ENCODE measurements around the gene NTN1.

The NTN1 gene

DNA sequence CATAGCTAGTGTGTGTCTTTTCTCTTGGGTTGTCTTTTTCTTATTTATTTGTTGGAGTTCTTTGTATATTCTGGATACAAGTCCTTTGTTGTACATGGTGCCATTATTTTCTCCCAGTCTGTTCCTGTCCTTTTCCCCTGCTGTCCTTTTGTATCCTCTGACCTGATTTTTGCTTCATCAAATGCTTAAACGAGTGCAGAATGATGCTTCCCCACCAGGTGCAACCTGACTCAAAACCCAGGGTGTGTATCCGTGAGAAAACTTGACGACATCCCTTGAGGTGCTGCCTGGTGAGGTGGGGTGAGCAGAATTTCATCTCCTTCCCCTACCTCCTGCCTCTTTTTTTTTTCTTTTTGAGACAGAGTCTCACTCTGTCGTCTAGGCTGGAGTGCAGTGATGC, 88.6 kb downstream of the NTN1 start:
- DNase-seq (ENCODE audit: insufficient read length, low spot score) = no peak
- no peak for FAIRE-seq
- TF ChIP-seq PAX5 (IDR thresholded peaks at IDR 0.05; ENCODE audit: insufficient read depth, low read length, severe bottlenecking) = no peak
- TF ChIP-seq POU2F2 (IDR thresholded peaks at IDR 0.05; ENCODE audit: low read depth, low read length) = no peak
- TF ChIP-seq POLR2AphosphoS5 (IDR thresholded peaks at IDR 0.05; ENCODE audit: low read depth, low read length) = no peak
- no peak for TF ChIP-seq TAF1 (IDR thresholded peaks at IDR 0.05; ENCODE audit: low read depth, low read length)
- TF ChIP-seq POLR2A (IDR thresholded peaks at IDR 0.05; ENCODE audit: low read depth, low read length) = no peak
- no peak for TF ChIP-seq SPI1 (IDR thresholded peaks at IDR 0.05; ENCODE audit: low read depth, low read length)

- FAIRE-seq (no peak), DNase-seq (ENCODE audit: insufficient read length, low spot score) (no peak)
- TF ChIP-seq PAX5 (IDR thresholded peaks at IDR 0.05; ENCODE audit: insufficient read depth, low read length, severe bottlenecking) (no peak), TAF1 (IDR thresholded peaks at IDR 0.05; ENCODE audit: low read depth, low read length) (no peak), POU2F2 (IDR thresholded peaks at IDR 0.05; ENCODE audit: low read depth, low read length) (no peak), POLR2A (IDR thresholded peaks at IDR 0.05; ENCODE audit: low read depth, low read length) (no peak), SPI1 (IDR thresholded peaks at IDR 0.05; ENCODE audit: low read depth, low read length) (no peak), POLR2AphosphoS5 (IDR thresholded peaks at IDR 0.05; ENCODE audit: low read depth, low read length) (no peak)
Measured at GRCh38 chr17:9110501-9110900, 89.2 kb downstream of the NTN1 start.

GRCh38 chr17:9115214-9116191, 94.2 kb downstream of the NTN1 start:
- TF ChIP-seq POLR2A (IDR thresholded peaks at IDR 0.05; ENCODE audit: low read depth, low read length) (no peak), POU2F2 (IDR thresholded peaks at IDR 0.05; ENCODE audit: low read depth, low read length) (no peak), SPI1 (IDR thresholded peaks at IDR 0.05; ENCODE audit: low read depth, low read length) (no peak), POLR2AphosphoS5 (IDR thresholded peaks at IDR 0.05; ENCODE audit: low read depth, low read length) (no peak), PAX5 (IDR thresholded peaks at IDR 0.05; ENCODE audit: insufficient read depth, low read length, severe bottlenecking) (no peak), TAF1 (IDR thresholded peaks at IDR 0.05; ENCODE audit: low read depth, low read length) (no peak)
- FAIRE-seq (no peak), DNase-seq (ENCODE audit: insufficient read length, low spot score) (no peak)

GRCh38 chr17:9116311-9116835, 95.1 kb downstream of the NTN1 start:
- no peak for FAIRE-seq
- TF ChIP-seq POU2F2 (IDR thresholded peaks at IDR 0.05; ENCODE audit: low read depth, low read length) = no peak
- no peak for TF ChIP-seq PAX5 (IDR thresholded peaks at IDR 0.05; ENCODE audit: insufficient read depth, low read length, severe bottlenecking)
- TF ChIP-seq TAF1 (IDR thresholded peaks at IDR 0.05; ENCODE audit: low read depth, low read length) = no peak
- TF ChIP-seq SPI1 (IDR thresholded peaks at IDR 0.05; ENCODE audit: low read depth, low read length) = no peak
- TF ChIP-seq POLR2A (IDR thresholded peaks at IDR 0.05; ENCODE audit: low read depth, low read length) = no peak
- TF ChIP-seq POLR2AphosphoS5 (IDR thresholded peaks at IDR 0.05; ENCODE audit: low read depth, low read length) = no peak
- DNase-seq (ENCODE audit: insufficient read length, low spot score) = no peak

DNA sequence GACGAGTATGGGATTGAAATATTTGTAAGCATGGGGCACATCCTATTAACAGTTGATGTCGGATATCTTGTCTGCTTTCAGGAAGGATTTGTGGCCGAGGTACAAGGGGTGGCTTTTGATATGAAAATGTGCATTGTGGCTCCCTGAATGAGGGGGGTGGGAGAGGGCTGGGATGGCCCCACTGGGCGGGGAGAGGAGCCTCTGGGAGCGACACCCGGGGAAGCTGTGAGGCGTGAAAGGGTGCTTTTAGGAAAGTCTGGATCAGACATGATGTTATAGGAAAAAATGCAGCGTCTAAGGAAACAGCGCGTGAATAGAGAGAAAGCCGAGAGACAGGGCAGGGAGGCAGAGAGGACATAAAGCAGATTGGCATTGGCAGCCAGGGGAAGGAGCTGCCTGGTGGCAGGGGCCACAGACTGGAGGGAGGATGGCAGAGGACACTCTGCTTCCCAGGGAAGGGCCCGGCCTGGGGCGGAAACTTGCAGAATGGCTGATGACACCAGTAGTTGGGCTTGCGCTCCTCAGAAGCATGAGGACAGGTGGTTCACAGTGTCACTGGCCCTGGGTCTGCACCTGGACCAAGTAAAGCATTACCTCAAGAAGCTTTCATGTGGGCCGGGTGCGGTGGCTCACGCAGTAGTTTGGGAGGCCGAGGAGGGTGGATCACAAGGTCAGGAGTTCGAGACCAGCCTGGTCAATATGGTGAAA, 95.7 kb downstream of the NTN1 start:
- TF ChIP-seq SPI1 (IDR thresholded peaks at IDR 0.05; ENCODE audit: low read depth, low read length) (no peak), POLR2A (IDR thresholded peaks at IDR 0.05; ENCODE audit: low read depth, low read length) (no peak), PAX5 (IDR thresholded peaks at IDR 0.05; ENCODE audit: insufficient read depth, low read length, severe bottlenecking) (no peak)
- no peak for FAIRE-seq
- DNase-seq (ENCODE audit: insufficient read length, low spot score) = no peak

GRCh38 chr17:9120471-9120870, 99.2 kb downstream of the NTN1 start:
- DNase-seq (ENCODE audit: insufficient read length, low spot score) (no peak), FAIRE-seq (no peak)
- TF ChIP-seq POLR2A (IDR thresholded peaks at IDR 0.05; ENCODE audit: low read depth, low read length) (no peak), POU2F2 (IDR thresholded peaks at IDR 0.05; ENCODE audit: low read depth, low read length) (no peak), POLR2AphosphoS5 (IDR thresholded peaks at IDR 0.05; ENCODE audit: low read depth, low read length) (no peak), SPI1 (IDR thresholded peaks at IDR 0.05; ENCODE audit: low read depth, low read length) (no peak), TAF1 (IDR thresholded peaks at IDR 0.05; ENCODE audit: low read depth, low read length) (no peak), PAX5 (IDR thresholded peaks at IDR 0.05; ENCODE audit: insufficient read depth, low read length, severe bottlenecking) (no peak)

GRCh38 chr17:9121186-9121820, 100.0 kb downstream of the NTN1 start:
- DNase-seq (ENCODE audit: insufficient read length, low spot score) (no peak), FAIRE-seq (no peak)
- TF ChIP-seq POLR2AphosphoS5 (IDR thresholded peaks at IDR 0.05; ENCODE audit: low read depth, low read length) = no peak
- no peak for TF ChIP-seq PAX5 (IDR thresholded peaks at IDR 0.05; ENCODE audit: insufficient read depth, low read length, severe bottlenecking)
- no peak for TF ChIP-seq SPI1 (IDR thresholded peaks at IDR 0.05; ENCODE audit: low read depth, low read length)
- no peak for TF ChIP-seq POU2F2 (IDR thresholded peaks at IDR 0.05; ENCODE audit: low read depth, low read length)
- TF ChIP-seq TAF1 (IDR thresholded peaks at IDR 0.05; ENCODE audit: low read depth, low read length) = no peak
- TF ChIP-seq POLR2A (IDR thresholded peaks at IDR 0.05; ENCODE audit: low read depth, low read length) = no peak

- TF ChIP-seq POLR2A (IDR thresholded peaks at IDR 0.05; ENCODE audit: low read depth, low read length) (no peak), PAX5 (IDR thresholded peaks at IDR 0.05; ENCODE audit: insufficient read depth, low read length, severe bottlenecking) (no peak), TAF1 (IDR thresholded peaks at IDR 0.05; ENCODE audit: low read depth, low read length) (no peak)
- DNase-seq (ENCODE audit: insufficient read length, low spot score) (no peak), FAIRE-seq (no peak)
Measured at GRCh38 chr17:9123594-9124553, 102.6 kb downstream of the NTN1 start.
